Measurements from ENCODE around the gene MINDY4. TPM values are rescaled to one million over a fixed set of nuclear protein-coding genes. Genes with fewer than 3 reads are reported as not detected.

Gene MINDY4
- polyA plus RNA-seq, 3 donors, result 0.15 to 0.17 TPM; not detected in 1

DNA sequence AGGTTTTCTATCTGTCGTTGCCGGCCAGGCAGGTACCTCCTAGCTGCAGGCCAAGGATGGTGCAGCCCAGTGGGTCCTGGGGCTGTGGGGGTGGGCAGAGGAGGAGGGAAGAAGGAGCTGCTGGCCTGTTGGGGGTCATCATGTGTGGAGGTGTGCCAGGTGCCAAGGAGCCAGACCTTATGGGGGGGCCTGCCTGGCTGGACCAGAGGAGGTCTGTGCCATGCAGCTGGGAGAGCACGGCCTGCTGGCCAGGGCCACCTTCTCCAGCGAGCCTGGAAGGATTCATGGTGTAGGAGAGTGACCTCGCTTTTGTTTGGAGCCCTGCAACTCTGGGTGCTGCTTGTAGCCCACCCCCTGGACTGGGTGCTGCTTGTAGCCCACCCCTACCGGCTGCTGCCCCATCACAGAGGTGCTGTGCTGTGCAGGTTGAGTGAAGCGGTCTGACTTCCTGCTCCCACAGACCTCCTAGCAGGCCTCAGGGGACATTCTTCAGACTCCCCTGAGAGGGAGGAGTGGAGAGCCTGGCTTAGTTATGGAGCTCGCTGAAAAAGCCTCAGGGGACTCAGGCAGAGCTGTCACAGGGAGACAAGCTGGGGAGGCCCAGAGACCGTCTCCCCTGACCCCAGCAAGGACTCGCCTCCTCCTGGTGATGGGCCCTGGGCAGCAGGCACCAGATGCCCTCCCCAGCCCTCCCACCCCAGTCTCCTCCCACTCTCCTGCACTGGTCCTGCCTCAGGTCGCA is 72.7 kb downstream of the MINDY4 start:
- WGBS (ENCODE audit: insufficient coverage), result 95% methylated on average over 8 of the region's 11 CpGs
- peaks cover 0 to 1% (median 0%) of the 10 kb centered on the region in 3 donors for H3K27me3 Mint-ChIP-seq (ENCODE audit: low read depth in 3 of 3)

DNA sequence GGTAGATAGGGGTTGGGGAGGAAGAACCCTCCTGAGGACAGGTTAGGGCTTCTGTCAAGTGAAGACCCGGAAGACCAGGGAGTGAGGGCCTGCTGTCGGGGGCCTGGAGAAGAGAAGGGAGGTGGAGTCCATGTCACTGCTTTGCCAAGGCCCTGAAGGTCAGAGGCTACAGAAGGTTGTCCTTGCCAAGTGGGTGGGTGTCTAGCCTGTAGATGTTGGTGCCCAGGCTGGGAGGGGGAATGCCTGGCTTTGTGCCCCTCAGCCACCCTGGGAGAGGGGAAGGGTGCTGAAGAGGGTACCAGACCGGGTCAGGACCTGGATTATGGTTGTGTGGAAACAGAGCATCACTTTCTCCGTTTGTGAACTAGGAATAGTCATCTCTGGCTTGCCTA is 73.3 kb downstream of the MINDY4 start:
- DNase-seq, result no peak
- H3K9me3 ChIP-seq (replicated peaks in 1 of 2; ENCODE audit: control insufficient read depth in 1 of 2, insufficient read depth in 1 of 2, low read length in 2 of 2), result no peaks in the 10 kb centered on the region
- WGBS (ENCODE audit: insufficient coverage), result 87% methylated on average over 4 of the region's 4 CpGs

More for the DNA sequence above, 72.7 kb downstream of the MINDY4 start:
- Histone ChIP-seq H3K4me2 (replicated peaks; ENCODE audit: extremely low read depth, low read length, poor library complexity, severe bottlenecking) (no peak overlapping the region), H3K4me3 (replicated peaks in 1 of 3; ENCODE audit: low read depth in 2 of 3, low read length in 3 of 3) (no peak overlapping the region), H3K79me2 (ENCODE audit: insufficient read depth, low read length) (no peaks in the 10 kb centered on the region), H3K9me3 (replicated peaks in 1 of 2; ENCODE audit: control insufficient read depth in 1 of 2, insufficient read depth in 1 of 2, low read length in 2 of 2) (no peaks in the 10 kb centered on the region), H3K4me1 (ENCODE audit: control insufficient read depth in 1 of 2, insufficient read depth in 2 of 2, low read length in 2 of 2) (no peaks in the 10 kb centered on the region), H3K27me3 (ENCODE audit: control insufficient read depth in 2 of 2, insufficient read depth in 2 of 2, low read length in 2 of 2) (no peaks in the 10 kb centered on the region), H3K36me3 (replicated peaks in 1 of 2; ENCODE audit: control insufficient read depth in 1 of 2, insufficient read depth in 2 of 2, low read length in 2 of 2) (no peaks in the 10 kb centered on the region), H3K27ac (ENCODE audit: low read depth in 1 of 2, low read length in 2 of 2) (no peak overlapping the region), H3K9ac (ENCODE audit: insufficient read depth, low read length, poor library complexity, severe bottlenecking) (no peak overlapping the region), H2AFZ (ENCODE audit: insufficient read depth, low read depth, low read length, poor library complexity, severe bottlenecking) (no peak overlapping the region), H4K20me1 (ENCODE audit: insufficient read depth, low read length) (no peaks in the 10 kb centered on the region)
- H3K4me3 Mint-ChIP-seq, result no peak overlapping the region
- no peak for DNase-seq
- no peak overlapping the region for H3K27ac Mint-ChIP-seq
- no peaks in the 10 kb centered on the region for H3K4me1 Mint-ChIP-seq
- intact Hi-C loops (cut with micrococcal nuclease), result no loop called here
- H3K9me3 Mint-ChIP-seq, result no peaks in the 10 kb centered on the region
- H3K36me3 Mint-ChIP-seq, result no peaks in the 10 kb centered on the region
- TF ChIP-seq, protein P1, sequence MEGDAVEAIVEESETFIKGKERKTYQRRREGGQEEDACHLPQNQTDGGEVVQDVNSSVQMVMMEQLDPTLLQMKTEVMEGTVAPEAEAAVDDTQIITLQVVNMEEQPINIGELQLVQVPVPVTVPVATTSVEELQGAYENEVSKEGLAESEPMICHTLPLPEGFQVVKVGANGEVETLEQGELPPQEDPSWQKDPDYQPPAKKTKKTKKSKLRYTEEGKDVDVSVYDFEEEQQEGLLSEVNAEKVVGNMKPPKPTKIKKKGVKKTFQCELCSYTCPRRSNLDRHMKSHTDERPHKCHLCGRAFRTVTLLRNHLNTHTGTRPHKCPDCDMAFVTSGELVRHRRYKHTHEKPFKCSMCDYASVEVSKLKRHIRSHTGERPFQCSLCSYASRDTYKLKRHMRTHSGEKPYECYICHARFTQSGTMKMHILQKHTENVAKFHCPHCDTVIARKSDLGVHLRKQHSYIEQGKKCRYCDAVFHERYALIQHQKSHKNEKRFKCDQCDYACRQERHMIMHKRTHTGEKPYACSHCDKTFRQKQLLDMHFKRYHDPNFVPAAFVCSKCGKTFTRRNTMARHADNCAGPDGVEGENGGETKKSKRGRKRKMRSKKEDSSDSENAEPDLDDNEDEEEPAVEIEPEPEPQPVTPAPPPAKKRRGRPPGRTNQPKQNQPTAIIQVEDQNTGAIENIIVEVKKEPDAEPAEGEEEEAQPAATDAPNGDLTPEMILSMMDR (IDR thresholded peaks at IDR 0.05), result no peak

More for the DNA sequence above, 73.3 kb downstream of the MINDY4 start:
- peaks cover 0 to 1% (median 0%) of the 10 kb centered on the region in 3 donors for H3K27me3 Mint-ChIP-seq (ENCODE audit: low read depth in 3 of 3)
- Histone ChIP-seq H3K27ac (ENCODE audit: low read depth in 1 of 2, low read length in 2 of 2) (no peak overlapping the region), H4K20me1 (ENCODE audit: insufficient read depth, low read length) (no peaks in the 10 kb centered on the region), H3K36me3 (replicated peaks in 1 of 2; ENCODE audit: control insufficient read depth in 1 of 2, insufficient read depth in 2 of 2, low read length in 2 of 2) (no peaks in the 10 kb centered on the region), H3K27me3 (ENCODE audit: control insufficient read depth in 2 of 2, insufficient read depth in 2 of 2, low read length in 2 of 2) (no peaks in the 10 kb centered on the region), H3K4me1 (ENCODE audit: control insufficient read depth in 1 of 2, insufficient read depth in 2 of 2, low read length in 2 of 2) (no peaks in the 10 kb centered on the region), H3K79me2 (ENCODE audit: insufficient read depth, low read length) (no peaks in the 10 kb centered on the region), H2AFZ (ENCODE audit: insufficient read depth, low read depth, low read length, poor library complexity, severe bottlenecking) (no peak overlapping the region), H3K9ac (ENCODE audit: insufficient read depth, low read length, poor library complexity, severe bottlenecking) (no peak overlapping the region), H3K4me2 (replicated peaks; ENCODE audit: extremely low read depth, low read length, poor library complexity, severe bottlenecking) (no peak overlapping the region), H3K4me3 (replicated peaks in 1 of 3; ENCODE audit: low read depth in 2 of 3, low read length in 3 of 3) (no peak overlapping the region)
- H3K27ac Mint-ChIP-seq, result no peak overlapping the region
- TF ChIP-seq, protein P1 (IDR thresholded peaks at IDR 0.05), result no peak
- H3K9me3 Mint-ChIP-seq, result peaks cover 0 to 2% (median 0%) of the 10 kb centered on the region in 7 donors
- no peaks in the 10 kb centered on the region for H3K4me1 Mint-ChIP-seq
- intact Hi-C loops (cut with micrococcal nuclease), result no loop called here
- no peaks in the 10 kb centered on the region for H3K36me3 Mint-ChIP-seq
- no peak overlapping the region for H3K4me3 Mint-ChIP-seq
